Left ventricle myocardium inferior (tissue), 1 donor: ENCODE data around the gene ZWILCH. TPM values are rescaled to one million over a fixed set of nuclear protein-coding genes. Genes with fewer than 3 reads are reported as not detected.
"Not testable (repeated sequence)": the region's sequence is repeated elsewhere in the genome, so short reads cannot be mapped to it uniquely, and the experiment has no call there.

Source experiments
- DNase-seq: peaks from one replicate; pipeline ENCODE4 v3.0.0-alpha.2; 2020
- H3K27ac ChIP-seq: fragments of 200-600 bp; replicated peaks from 2 replicates; pipeline ENCODE4 v1.8.0; 2021
- H3K27me3 ChIP-seq: fragments of 200-600 bp; 2 replicates; pipeline ENCODE4 v1.8.0; 2021; ENCODE audit warnings: low read depth
- H3K36me3 ChIP-seq: fragments of 200-600 bp; 2 replicates; pipeline ENCODE4 v1.8.0; 2021
- H3K4me1 ChIP-seq: fragments of 200-600 bp; 2 replicates; pipeline ENCODE4 v1.8.0; 2021
- H3K4me3 ChIP-seq: fragments of 200-600 bp; 2 replicates; pipeline ENCODE4 v1.8.0; 2021; ENCODE audit warnings: mild to moderate bottlenecking, moderate library complexity
- H3K9me3 ChIP-seq: fragments of 200-600 bp; replicated peaks from 2 replicates; pipeline ENCODE4 v1.8.0; 2021
- CTCF ChIP-seq: fragments of 200-600 bp; IDR thresholded peaks from 2 replicates; pipeline ENCODE4 v1.8.0; 2021; ENCODE audit warnings: antibody characterized with exemption, mild to moderate bottlenecking, borderline replicate concordance
- intact Hi-C: fragments of 100-400 bp; cut with micrococcal nuclease; formaldehyde crosslinking; loops from one replicate; pipeline ENCODE4 v1.11.0; 2022
- total RNA-seq: library from RNA; stranded (reverse); fragmentation: NEBNext Ultra II Directional; extraction: Animal tissue kit (Norgen Biotek cat#: 25700); gene quantifications from one replicate; pipeline ENCODE4 v1.2.1, GENCODE V29; 2021
- donor health status: DM: no; HTN: yes; CAD: no; lungs with severe emphysema.

The ZWILCH gene
- total RNA-seq, 1 donor from 2014 or later, result 2.0 TPM

DNA sequence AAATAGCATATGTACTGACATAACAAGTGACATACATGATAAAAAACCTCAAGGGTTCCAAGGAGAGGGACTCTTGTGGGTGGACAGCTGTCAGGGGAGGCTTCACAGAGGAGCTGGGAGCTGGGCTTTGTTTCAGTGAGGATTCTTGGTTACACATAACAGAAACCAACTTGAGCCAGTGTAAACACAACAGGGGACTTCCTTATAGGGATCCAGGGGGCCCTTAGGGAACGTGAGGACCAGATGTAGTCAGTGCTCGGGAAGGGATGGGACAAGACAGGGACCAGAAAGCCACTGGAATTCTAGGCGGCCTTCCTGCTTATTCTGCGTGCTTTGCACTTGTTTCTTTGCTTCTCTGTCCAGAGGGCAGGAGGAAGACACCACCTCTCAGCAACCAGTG lies 42.5 kb upstream of the ZWILCH start:
- TF ChIP-seq CTCF, result no peak
- no peak for DNase-seq
- no peaks in the 10 kb centered on the region for H3K36me3 ChIP-seq
- H3K9me3 ChIP-seq, result no peaks in the 10 kb centered on the region
- H3K27me3 ChIP-seq, result no peaks in the 10 kb centered on the region
- H3K4me3 ChIP-seq, result no peak overlapping the region
- no peaks in the 10 kb centered on the region for H3K4me1 ChIP-seq
- intact Hi-C loops, result no loop called here
- H3K27ac ChIP-seq, result no peak overlapping the region

DNA sequence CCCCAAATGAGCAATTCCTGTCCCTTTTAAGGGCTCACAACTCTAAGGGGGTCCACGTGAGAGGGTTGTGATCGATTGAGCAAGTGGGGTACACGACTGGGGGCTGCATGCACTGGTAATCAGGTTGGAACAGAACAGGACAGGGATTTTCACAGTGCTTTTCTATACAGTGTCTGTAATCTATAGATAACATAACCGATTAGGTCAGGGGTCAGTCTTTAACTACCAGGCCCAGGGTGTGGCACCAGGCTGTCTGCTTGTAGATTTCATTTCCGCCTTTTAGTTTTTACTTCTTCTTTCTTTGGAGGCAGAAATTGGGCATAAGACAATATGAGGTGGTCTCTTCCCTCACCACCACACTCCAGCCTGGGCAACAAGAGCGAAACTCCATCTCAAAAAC lies 39.8 kb upstream of the ZWILCH start:
- H3K36me3 ChIP-seq, intact Hi-C loops, H3K27me3 ChIP-seq, H3K4me3 ChIP-seq, H3K4me1 ChIP-seq, DNase-seq, H3K27ac ChIP-seq, H3K9me3 ChIP-seq: not testable (repeated sequence)

- H3K27ac ChIP-seq, H3K9me3 ChIP-seq, H3K4me1 ChIP-seq, H3K4me3 ChIP-seq, DNase-seq, intact Hi-C loops, H3K36me3 ChIP-seq, H3K27me3 ChIP-seq: not testable (repeated sequence)
Measured at GRCh38 chr15:66467162-66468040, 37.7 kb upstream of the ZWILCH start.

DNA sequence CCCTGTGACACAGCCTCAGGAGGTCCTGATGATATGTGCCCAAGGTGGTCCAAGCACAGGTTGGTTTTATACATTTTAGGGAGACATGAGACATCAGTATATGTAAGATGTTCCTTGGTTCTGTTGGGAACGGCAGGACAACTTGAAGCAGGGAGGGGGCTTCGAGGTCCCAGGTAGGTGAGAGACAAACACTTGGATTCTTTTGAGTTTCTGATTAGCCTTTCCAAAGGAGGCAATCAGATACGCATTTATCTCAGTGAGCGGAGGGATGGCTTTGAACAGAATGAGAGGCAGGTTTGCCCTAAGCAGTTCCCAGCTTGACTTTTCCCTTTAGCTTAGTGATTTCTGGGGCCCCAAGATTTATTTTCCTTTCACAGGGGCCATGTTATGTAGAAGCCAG lies 34.3 kb upstream of the ZWILCH start:
- H3K27ac ChIP-seq, H3K4me3 ChIP-seq, intact Hi-C loops, H3K9me3 ChIP-seq, H3K27me3 ChIP-seq, DNase-seq, H3K36me3 ChIP-seq: not testable (repeated sequence)
- H3K4me1 ChIP-seq, result peaks cover 27% of the 10 kb centered on the region

GRCh38 chr15:66472176-66472999 lies 32.7 kb upstream of the ZWILCH start:
- H3K27me3 ChIP-seq, result no peaks in the 10 kb centered on the region
- H3K4me3 ChIP-seq, result no peak overlapping the region
- intact Hi-C loops, result no loop called here
- H3K27ac ChIP-seq, result peak overlapping the region; percentile 32
- H3K9me3 ChIP-seq, result no peaks in the 10 kb centered on the region
- no peak for DNase-seq
- H3K36me3 ChIP-seq, result no peaks in the 10 kb centered on the region
- no peak for TF ChIP-seq CTCF
- H3K4me1 ChIP-seq, result peaks cover 27% of the 10 kb centered on the region

GRCh38 chr15:66474135-66474534 lies 31.0 kb upstream of the ZWILCH start:
- H3K27ac ChIP-seq, result no peak overlapping the region
- no peaks in the 10 kb centered on the region for H3K36me3 ChIP-seq
- no peak for DNase-seq
- intact Hi-C loops, result no loop called here
- H3K27me3 ChIP-seq, result no peaks in the 10 kb centered on the region
- no peak for TF ChIP-seq CTCF
- no peak overlapping the region for H3K4me3 ChIP-seq
- H3K9me3 ChIP-seq, result no peaks in the 10 kb centered on the region
- peaks cover 27% of the 10 kb centered on the region for H3K4me1 ChIP-seq

DNA sequence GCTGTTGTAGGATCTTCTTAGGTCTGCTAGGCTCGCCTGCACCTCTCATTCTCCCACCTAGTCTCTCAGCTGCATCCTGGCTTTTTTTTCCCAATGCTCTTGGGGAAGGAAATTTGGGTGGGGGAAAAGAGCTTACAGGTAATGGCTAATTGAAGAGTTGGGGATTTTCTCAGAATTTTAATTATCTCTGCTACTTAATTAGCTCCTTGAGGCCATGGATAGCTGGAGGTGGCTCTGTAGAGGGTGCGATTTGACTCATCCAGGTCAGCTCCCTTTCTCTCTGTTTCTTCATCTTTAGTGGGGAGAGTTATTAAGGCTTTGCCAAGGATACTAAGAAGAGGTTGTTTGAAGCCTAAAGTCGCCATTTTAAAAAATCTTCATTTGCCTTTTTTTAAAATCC lies 30.2 kb upstream of the ZWILCH start:
- Histone ChIP-seq H3K4me1 (peaks cover 27% of the 10 kb centered on the region), H3K9me3 (no peaks in the 10 kb centered on the region), H3K27ac (no peak overlapping the region), H3K36me3 (no peaks in the 10 kb centered on the region), H3K27me3 (no peaks in the 10 kb centered on the region), H3K4me3 (no peak overlapping the region)
- no peak for TF ChIP-seq CTCF
- no peak for DNase-seq
- intact Hi-C loops, result no loop called here
